ENCODE results near the gene CNTN5. TPM values are rescaled to one million over a fixed set of nuclear protein-coding genes. Genes with fewer than 3 reads are reported as not detected.

CNTN5 gene
- polyA plus RNA-seq, 1 donor (not counting 4 experiments of a cell fraction or from before 2014, with no cell fraction given) = not detected

DNA sequence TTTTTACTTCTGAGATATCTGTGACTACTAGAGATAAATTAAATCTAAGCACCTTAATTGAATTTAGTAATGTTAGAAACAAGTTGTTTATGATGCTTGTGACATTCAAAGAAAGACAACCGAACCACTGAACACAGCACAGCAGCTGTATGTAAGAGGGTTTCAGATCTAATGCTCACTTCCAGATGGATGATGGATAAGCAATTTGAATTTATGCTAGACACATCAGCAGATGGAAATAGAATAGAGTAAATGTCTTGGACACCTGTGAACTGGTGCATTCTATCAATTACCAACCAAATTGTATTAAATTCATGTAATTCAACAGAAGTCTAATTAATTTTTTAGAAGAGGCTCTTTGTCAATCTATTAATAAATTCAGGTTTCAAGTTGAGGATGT lies 306.3 kb downstream of the CNTN5 start:
- Histone ChIP-seq H3K9ac (ENCODE audit: control insufficient read depth, extremely low read depth, insufficient read depth, low read length) (no peak overlapping the region), H3K27ac (ENCODE audit: control insufficient read depth, insufficient read depth, low read length) (no peak overlapping the region), H3K9me3 (ENCODE audit: control insufficient read depth, low read depth, low read length) (no peaks in the 10 kb centered on the region), H4K20me1 (ENCODE audit: control insufficient read depth, extremely low read depth, insufficient read depth, low read length) (no peaks in the 10 kb centered on the region), H2AFZ (ENCODE audit: control insufficient read depth, low read length) (no peak overlapping the region), H3K4me2 (ENCODE audit: control insufficient read depth, extremely low read depth, insufficient read depth, low read depth, low read length) (no peak overlapping the region), H3K9me1 (ENCODE audit: control insufficient read depth, extremely low read depth, insufficient read depth, low read length) (no peaks in the 10 kb centered on the region), H3K4me3 (ENCODE audit: control insufficient read depth in 2 of 3, extremely low read depth in 1 of 3, insufficient read depth in 2 of 3, low read depth in 1 of 3, low read length in 3 of 3) (no peak overlapping the region), H3K4me1 (ENCODE audit: control insufficient read depth, extremely low read depth, insufficient read depth, low read length) (no peaks in the 10 kb centered on the region), H3K27me3 (ENCODE audit: control insufficient read depth, extremely low read depth, insufficient read depth, low read length) (no peaks in the 10 kb centered on the region), H3K36me3 (ENCODE audit: control insufficient read depth in 2 of 2, extremely low read depth in 1 of 2, insufficient read depth in 2 of 2, low read length in 2 of 2) (no peaks in the 10 kb centered on the region), H3K79me2 (ENCODE audit: control insufficient read depth, insufficient read depth, low read length) (no peaks in the 10 kb centered on the region)
- no peak for FAIRE-seq
- dilution Hi-C loops (cut with MboI; ENCODE audit: extremely low pct_ligation_motif_present, low sequenced_read_pairs) = no loop called here
- TF ChIP-seq, protein P1, sequence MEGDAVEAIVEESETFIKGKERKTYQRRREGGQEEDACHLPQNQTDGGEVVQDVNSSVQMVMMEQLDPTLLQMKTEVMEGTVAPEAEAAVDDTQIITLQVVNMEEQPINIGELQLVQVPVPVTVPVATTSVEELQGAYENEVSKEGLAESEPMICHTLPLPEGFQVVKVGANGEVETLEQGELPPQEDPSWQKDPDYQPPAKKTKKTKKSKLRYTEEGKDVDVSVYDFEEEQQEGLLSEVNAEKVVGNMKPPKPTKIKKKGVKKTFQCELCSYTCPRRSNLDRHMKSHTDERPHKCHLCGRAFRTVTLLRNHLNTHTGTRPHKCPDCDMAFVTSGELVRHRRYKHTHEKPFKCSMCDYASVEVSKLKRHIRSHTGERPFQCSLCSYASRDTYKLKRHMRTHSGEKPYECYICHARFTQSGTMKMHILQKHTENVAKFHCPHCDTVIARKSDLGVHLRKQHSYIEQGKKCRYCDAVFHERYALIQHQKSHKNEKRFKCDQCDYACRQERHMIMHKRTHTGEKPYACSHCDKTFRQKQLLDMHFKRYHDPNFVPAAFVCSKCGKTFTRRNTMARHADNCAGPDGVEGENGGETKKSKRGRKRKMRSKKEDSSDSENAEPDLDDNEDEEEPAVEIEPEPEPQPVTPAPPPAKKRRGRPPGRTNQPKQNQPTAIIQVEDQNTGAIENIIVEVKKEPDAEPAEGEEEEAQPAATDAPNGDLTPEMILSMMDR (optimal IDR thresholded peaks at IDR 0.05 in 1 of 3, IDR thresholded peaks at IDR 0.05 in 1 of 3, conservative IDR thresholded peaks at IDR 0.05 in 1 of 3; ENCODE audit: extremely low read depth in 1 of 3, insufficient read depth in 2 of 3, low read length in 3 of 3) = no peak
- TF ChIP-seq EZH2 (IDR thresholded peaks at IDR 0.05; ENCODE audit: low read length) = no peak
- no peak for DNase-seq (ENCODE audit: low read depth, low spot score)

DNA sequence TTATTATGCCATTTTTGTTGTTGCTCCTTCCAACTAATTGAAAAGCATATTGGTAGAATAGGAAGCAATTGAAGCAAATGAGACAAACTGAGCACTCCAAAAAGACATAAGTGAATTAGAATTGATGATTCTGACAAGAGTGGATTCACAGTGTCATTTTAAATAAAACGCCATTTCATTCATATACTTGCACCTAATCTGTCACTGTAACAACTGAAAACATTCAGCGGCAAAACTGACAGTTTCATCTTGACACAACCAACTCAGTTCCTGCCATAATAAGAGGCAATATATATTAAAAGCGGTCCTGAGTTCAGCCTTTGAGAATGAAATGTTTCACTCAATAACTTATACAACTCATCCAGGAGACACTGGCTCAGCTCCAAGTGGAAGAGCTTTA lies 306.8 kb downstream of the CNTN5 start:
- no peaks in the 10 kb centered on the region for H4K20me1 ChIP-seq (ENCODE audit: control insufficient read depth, extremely low read depth, insufficient read depth, low read length)
- no peak for FAIRE-seq
- no peak for TF ChIP-seq EZH2 (IDR thresholded peaks at IDR 0.05; ENCODE audit: low read length)
- TF ChIP-seq, protein P1 (optimal IDR thresholded peaks at IDR 0.05 in 1 of 3, IDR thresholded peaks at IDR 0.05 in 1 of 3, conservative IDR thresholded peaks at IDR 0.05 in 1 of 3; ENCODE audit: extremely low read depth in 1 of 3, insufficient read depth in 2 of 3, low read length in 3 of 3) = no peak

More for the DNA sequence above, 306.8 kb downstream of the CNTN5 start:
- Histone ChIP-seq H3K9me1 (ENCODE audit: control insufficient read depth, extremely low read depth, insufficient read depth, low read length) (no peaks in the 10 kb centered on the region), H3K79me2 (ENCODE audit: control insufficient read depth, insufficient read depth, low read length) (no peaks in the 10 kb centered on the region), H2AFZ (ENCODE audit: control insufficient read depth, low read length) (no peak overlapping the region), H3K4me2 (ENCODE audit: control insufficient read depth, extremely low read depth, insufficient read depth, low read depth, low read length) (no peak overlapping the region), H3K4me3 (ENCODE audit: control insufficient read depth in 2 of 3, extremely low read depth in 1 of 3, insufficient read depth in 2 of 3, low read depth in 1 of 3, low read length in 3 of 3) (no peak overlapping the region), H3K9ac (ENCODE audit: control insufficient read depth, extremely low read depth, insufficient read depth, low read length) (no peak overlapping the region), H3K27ac (ENCODE audit: control insufficient read depth, insufficient read depth, low read length) (no peak overlapping the region), H3K9me3 (ENCODE audit: control insufficient read depth, low read depth, low read length) (no peaks in the 10 kb centered on the region), H3K36me3 (ENCODE audit: control insufficient read depth in 2 of 2, extremely low read depth in 1 of 2, insufficient read depth in 2 of 2, low read length in 2 of 2) (no peaks in the 10 kb centered on the region), H3K4me1 (ENCODE audit: control insufficient read depth, extremely low read depth, insufficient read depth, low read length) (no peaks in the 10 kb centered on the region), H3K27me3 (ENCODE audit: control insufficient read depth, extremely low read depth, insufficient read depth, low read length) (no peaks in the 10 kb centered on the region)
- dilution Hi-C loops (cut with MboI; ENCODE audit: extremely low pct_ligation_motif_present, low sequenced_read_pairs) = no loop called here
- DNase-seq (ENCODE audit: low read depth, low spot score) = no peak
